Neutrophil (primary cell): Measurements from ENCODE around the gene UBE3A.

Experiments
- H3K27ac ChIP-seq: fragments of 200-600 bp; sonication (generic); 2 replicates; pipeline ENCODE4 v1.5.1; 2016; ENCODE audit warnings: mild to moderate bottlenecking, moderate library complexity
- H3K27me3 ChIP-seq: fragments of 200-600 bp; sonication (generic); 2 replicates; pipeline ENCODE4 v1.6.0; 2016; ENCODE audit warnings: mild to moderate bottlenecking
- H3K36me3 ChIP-seq: fragments of 200-600 bp; sonication (generic); 2 replicates; pipeline ENCODE4 v1.5.1; 2017
- H3K4me1 ChIP-seq, 2 experiments: fragments of 200-600 bp in 1 of 2; sonication (generic) in 1 of 2; 1 replicate in 1 of 2; 2 replicates in 1 of 2; pipeline versions ENCODE4 v1.5.1 to v1.6.1; 2013 to 2016; ENCODE audit warnings: low read depth in 1 of 2, low read length in 1 of 2, mild to moderate bottlenecking in 1 of 2, moderate library complexity in 1 of 2; ENCODE audit not compliant: control insufficient read depth in 1 of 2, insufficient read depth in 1 of 2
- H3K4me3 ChIP-seq, 2 experiments: fragments of 200-600 bp in 1 of 2; sonication (generic) in 1 of 2; 1 replicate in 1 of 2; 2 replicates in 1 of 2; pipeline ENCODE4 v1.5.1; 2013 to 2016; ENCODE audit warnings: low read depth in 1 of 2, low read length in 1 of 2, mild to moderate bottlenecking in 1 of 2, moderate library complexity in 1 of 2
- H3K9me3 ChIP-seq: fragments of 200-600 bp; sonication (generic); 2 replicates; pipeline ENCODE4 v1.5.1; 2016
- CTCF ChIP-seq: fragments of 200-600 bp; sonication (generic); IDR thresholded peaks from 2 replicates; pipeline ENCODE4 v1.5.1; 2016; ENCODE audit warnings: antibody characterized with exemption

UBE3A gene

DNA sequence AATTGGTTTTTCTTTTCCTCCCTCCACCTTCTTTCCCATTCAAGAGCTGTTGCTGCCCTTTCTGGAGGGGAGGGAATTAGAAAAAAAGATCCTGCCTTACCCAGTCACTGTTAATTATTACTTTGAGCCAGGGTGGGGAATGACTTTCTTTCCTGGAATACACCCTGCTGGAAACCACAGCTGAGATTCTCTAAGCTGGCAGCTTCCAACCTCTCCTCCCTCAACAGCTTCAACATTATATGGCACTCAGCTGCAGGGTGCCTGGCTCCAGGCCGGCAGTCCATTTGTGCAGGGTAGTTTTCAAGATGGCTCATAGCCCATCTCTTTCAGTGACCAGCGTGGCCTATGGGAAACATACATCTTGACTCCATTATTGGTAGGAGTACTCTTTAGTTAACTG is 105.8 kb downstream of the UBE3A start:
- Histone ChIP-seq H3K36me3 (peaks cover 9% of the 10 kb centered on the region), H3K9me3 (no peaks in the 10 kb centered on the region), H3K27ac (no peak overlapping the region), H3K4me3 (no peak overlapping the region), H3K4me1 (no peaks in the 10 kb centered on the region), H3K27me3 (no peaks in the 10 kb centered on the region)
- TF ChIP-seq CTCF, result no peak

DNA sequence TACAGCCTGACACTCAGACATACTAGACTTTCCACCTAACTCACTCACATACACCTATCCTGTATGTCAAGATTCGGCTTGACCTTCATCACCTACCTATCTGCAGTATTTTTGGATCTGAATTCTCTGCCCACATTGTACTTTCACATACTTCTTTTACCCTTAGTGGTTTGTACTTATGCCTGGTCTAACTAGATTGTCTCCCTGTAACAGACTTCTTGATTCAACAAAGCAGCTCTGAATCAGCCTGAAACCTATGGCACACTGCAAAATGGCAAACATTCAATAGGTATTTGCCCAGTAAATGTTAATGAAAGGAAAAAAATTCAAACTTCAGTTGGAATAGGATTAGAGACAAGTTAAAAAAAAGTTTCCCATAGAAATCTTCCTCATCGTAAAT is 106.5 kb downstream of the UBE3A start:
- TF ChIP-seq CTCF, result no peak
- no peaks in the 10 kb centered on the region for H3K9me3 ChIP-seq
- H3K36me3 ChIP-seq, result peaks cover 7% of the 10 kb centered on the region
- no peak overlapping the region for H3K4me3 ChIP-seq
- H3K4me1 ChIP-seq, result no peaks in the 10 kb centered on the region
- no peaks in the 10 kb centered on the region for H3K27me3 ChIP-seq
- no peak overlapping the region for H3K27ac ChIP-seq

GRCh38 chr15:25331860-25332259 is 107.0 kb downstream of the UBE3A start:
- no peak for TF ChIP-seq CTCF
- H3K27me3 ChIP-seq, result no peaks in the 10 kb centered on the region
- no peaks in the 10 kb centered on the region for H3K9me3 ChIP-seq
- H3K4me3 ChIP-seq, result no peak overlapping the region
- peaks cover 3% of the 10 kb centered on the region for H3K36me3 ChIP-seq
- no peak overlapping the region for H3K27ac ChIP-seq
- H3K4me1 ChIP-seq, result no peaks in the 10 kb centered on the region

GRCh38 chr15:25331404-25331803 is 107.4 kb downstream of the UBE3A start:
- Histone ChIP-seq H3K9me3 (no peaks in the 10 kb centered on the region), H3K36me3 (no peaks in the 10 kb centered on the region), H3K4me3 (no peak overlapping the region), H3K27ac (no peak overlapping the region), H3K27me3 (no peaks in the 10 kb centered on the region), H3K4me1 (no peaks in the 10 kb centered on the region)
- TF ChIP-seq CTCF, result no peak

DNA sequence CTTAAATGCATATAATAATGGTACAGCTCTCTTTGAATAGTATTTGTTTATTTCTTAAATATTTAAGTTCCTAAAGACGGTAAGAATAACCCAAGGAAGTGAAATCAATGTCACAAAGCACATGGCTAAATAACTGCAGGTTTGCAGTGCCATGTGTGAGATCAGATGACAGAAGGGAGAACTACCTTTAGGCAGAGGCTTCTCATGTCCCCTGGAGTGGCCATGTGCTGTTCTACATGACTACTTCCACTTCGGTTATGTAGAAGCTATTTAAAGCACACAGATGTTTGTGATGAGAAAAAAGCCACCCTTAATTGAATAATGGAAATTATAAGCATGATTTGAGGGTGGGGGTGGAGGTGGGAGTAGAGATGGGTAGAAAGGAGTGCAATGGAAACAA is 109.1 kb downstream of the UBE3A start:
- H3K27ac ChIP-seq, result no peak overlapping the region
- no peak for TF ChIP-seq CTCF
- H3K4me3 ChIP-seq, result no peak overlapping the region
- no peaks in the 10 kb centered on the region for H3K36me3 ChIP-seq
- no peaks in the 10 kb centered on the region for H3K4me1 ChIP-seq
- H3K27me3 ChIP-seq, result no peaks in the 10 kb centered on the region
- no peaks in the 10 kb centered on the region for H3K9me3 ChIP-seq

- TF ChIP-seq CTCF, result no peak
- H3K27ac ChIP-seq, result no peak overlapping the region
These were observed 111.1 kb downstream of the UBE3A start for GRCh38 chr15:25327686-25328085.

More at GRCh38 chr15:25327686-25328085, 111.1 kb downstream of the UBE3A start:
- H3K4me3 ChIP-seq, result no peak overlapping the region
- H3K4me1 ChIP-seq, result no peaks in the 10 kb centered on the region
- no peaks in the 10 kb centered on the region for H3K9me3 ChIP-seq
- H3K36me3 ChIP-seq, result no peaks in the 10 kb centered on the region
- no peaks in the 10 kb centered on the region for H3K27me3 ChIP-seq
